NCI-H82 (cell line): Measurements from ENCODE around the gene NFIC.

Experiments used
- DNase-seq: peaks from one replicate; lab custom pipeline; 2025; lab: John Stamatoyannopoulos, UW

Gene NFIC

GRCh38 chr19:3359919-3360420, 6.4 kb upstream of the NFIC start:
- peak; percentile 25 for DNase-seq

GRCh38 chr19:3360421-3361383, 5.7 kb upstream of the NFIC start:
- DNase-seq: peak; percentile 41

- DNase-seq: no peak
Measured at GRCh38 chr19:3361384-3362216, 4.8 kb upstream of the NFIC start.

GRCh38 chr19:3362217-3362906, 4.0 kb upstream of the NFIC start:
- no peak for DNase-seq

- DNase-seq: no peak
Measured at GRCh38 chr19:3363841-3364500, 2.4 kb upstream of the NFIC start.

GRCh38 chr19:3364501-3364858, 1.9 kb upstream of the NFIC start:
- DNase-seq: no peak

GRCh38 chr19:3365093-3365835, 1.1 kb upstream of the NFIC start:
- DNase-seq: no peak

GRCh38 chr19:3366753-3367627, 607 bp downstream of the NFIC start:
- peak; percentile 43 for DNase-seq

GRCh38 chr19:3367628-3368440, 1.5 kb downstream of the NFIC start:
- no peak for DNase-seq

- DNase-seq: no peak
Measured at GRCh38 chr19:3368441-3368795, 2.0 kb downstream of the NFIC start.

GRCh38 chr19:3368848-3369336, 2.5 kb downstream of the NFIC start:
- DNase-seq: no peak

GRCh38 chr19:3369337-3370213, 3.2 kb downstream of the NFIC start:
- DNase-seq: no peak

GRCh38 chr19:3370214-3370720, 3.9 kb downstream of the NFIC start:
- DNase-seq: no peak

GRCh38 chr19:3370728-3371591, 4.6 kb downstream of the NFIC start:
- no peak for DNase-seq

GRCh38 chr19:3372413-3372812, 6.0 kb downstream of the NFIC start:
- DNase-seq: no peak

GRCh38 chr19:3373971-3374368, 7.6 kb downstream of the NFIC start:
- DNase-seq: no peak
